HG03064 (cell line): ENCODE measurements around the gene ENTHD1.

Source experiments
- ATAC-seq: cut with Tn5 transposase; IDR thresholded peaks from one replicate; pipeline ENCODE4 v1.9.1; 2021; ENCODE audit warnings: low read depth; ENCODE audit not compliant: unreplicated experiment

Gene ENTHD1

GRCh38 chr22:39893526-39893925 is at the start of gene ENTHD1:
TSS of gene ENTHD1 (minus strand) at chr22:39893760. CDS start at chr22:39887748, 6,012 bp downstream.
- no peak for ATAC-seq

- ATAC-seq, result no peak
These were observed 49.8 kb upstream of the ENTHD1 start for GRCh38 chr22:39943337-39943736.

- no peak for ATAC-seq
These were observed 49.1 kb upstream of the ENTHD1 start for GRCh38 chr22:39942439-39943230.

- no peak for ATAC-seq
These were observed 48.0 kb upstream of the ENTHD1 start for GRCh38 chr22:39941601-39942000.

GRCh38 chr22:39940757-39941305 is 47.3 kb upstream of the ENTHD1 start:
- ATAC-seq, result no peak

GRCh38 chr22:39939830-39940229 is 46.3 kb upstream of the ENTHD1 start:
- ATAC-seq, result no peak

- no peak for ATAC-seq
These were observed 45.0 kb upstream of the ENTHD1 start for GRCh38 chr22:39938509-39939111.

GRCh38 chr22:39937906-39938305 is 44.3 kb upstream of the ENTHD1 start:
- ATAC-seq, result no peak

GRCh38 chr22:39936523-39937145 is 43.1 kb upstream of the ENTHD1 start:
- no peak for ATAC-seq

GRCh38 chr22:39935612-39936011 is 42.1 kb upstream of the ENTHD1 start:
- ATAC-seq, result no peak

GRCh38 chr22:39935116-39935515 is 41.6 kb upstream of the ENTHD1 start:
- no peak for ATAC-seq

- ATAC-seq, result no peak
These were observed 40.2 kb upstream of the ENTHD1 start for GRCh38 chr22:39933741-39934140.

- ATAC-seq, result no peak
These were observed 39.5 kb upstream of the ENTHD1 start for GRCh38 chr22:39932918-39933649.

- no peak for ATAC-seq
These were observed 38.6 kb upstream of the ENTHD1 start for GRCh38 chr22:39932166-39932565.

- no peak for ATAC-seq
These were observed 37.7 kb upstream of the ENTHD1 start for GRCh38 chr22:39931251-39931650.

- ATAC-seq, result no peak
These were observed 35.3 kb upstream of the ENTHD1 start for GRCh38 chr22:39928536-39929520.

- no peak for ATAC-seq
These were observed 34.0 kb upstream of the ENTHD1 start for GRCh38 chr22:39927544-39927943.

GRCh38 chr22:39926753-39927152 is 33.2 kb upstream of the ENTHD1 start:
- ATAC-seq, result no peak

- ATAC-seq, result no peak
These were observed 32.5 kb upstream of the ENTHD1 start for GRCh38 chr22:39925909-39926679.
